Stimulated activated CD4-positive, alpha-beta T cell treated with anti-CD3 and anti-CD28 coated beads, Interleukin-12 subunit alpha, Interleukin-12 subunit beta, amount 100 ng/mL, for 24 hours (primary cell): ENCODE data around the gene NECTIN4.
A peak's percentile ranks its signal among the peaks of the same experiment; 100 is the strongest.
"Not testable (repeated sequence)": the region's sequence is repeated elsewhere in the genome, so short reads cannot be mapped to it uniquely, and the experiment has no call there.

Experiments used
- DNase-seq, 2 experiments: peaks; one replicate each; pipeline ENCODE4 v3.0.0-alpha.2; 2020; ENCODE audit warnings: low read depth in 2 of 2

NECTIN4 gene

GRCh38 chr1:161082996-161083747 lies 6.2 kb downstream of the NECTIN4 start:
- DNase-seq = no peak

- DNase-seq = no peak
These were observed 6.9 kb downstream of the NECTIN4 start for GRCh38 chr1:161082483-161082882.

GRCh38 chr1:161081519-161081918 lies 7.8 kb downstream of the NECTIN4 start:
- no peak for DNase-seq

- DNase-seq = no peak
These were observed 8.6 kb downstream of the NECTIN4 start for GRCh38 chr1:161080441-161081405.

GRCh38 chr1:161079436-161080110 lies 9.8 kb downstream of the NECTIN4 start:
- no peak for DNase-seq

- DNase-seq = no peak
These were observed 11.9 kb downstream of the NECTIN4 start for GRCh38 chr1:161077426-161077825.

GRCh38 chr1:161076410-161076809 lies 12.9 kb downstream of the NECTIN4 start:
- DNase-seq = no peak

GRCh38 chr1:161074676-161075368 lies 14.5 kb downstream of the NECTIN4 start:
- no peak for DNase-seq

GRCh38 chr1:161073474-161074121 lies 15.8 kb downstream of the NECTIN4 start:
- DNase-seq = no peak

- DNase-seq = no peak
These were observed 16.5 kb downstream of the NECTIN4 start for GRCh38 chr1:161072751-161073449.

GRCh38 chr1:161071886-161072371 lies 17.4 kb downstream of the NECTIN4 start:
- DNase-seq = no peak

GRCh38 chr1:161070761-161071160 lies 18.6 kb downstream of the NECTIN4 start:
- DNase-seq = no peak

GRCh38 chr1:161069731-161070270 lies 19.6 kb downstream of the NECTIN4 start, which contains the start of gene ARHGAP30:
Gene ARHGAP30 (minus strand): TSS chr1:161069891. CDS start chr1:161069624, 267 bp downstream.
- DNase-seq = peak; percentile 64 to 75

- DNase-seq = no peak
These were observed 20.1 kb downstream of the NECTIN4 start for GRCh38 chr1:161069241-161069640.

- DNase-seq = peak; percentile 55 to 79
These were observed 20.8 kb downstream of the NECTIN4 start for GRCh38 chr1:161068306-161069234.

- no peak for DNase-seq
These were observed 22.7 kb downstream of the NECTIN4 start for GRCh38 chr1:161066694-161067093.

- not testable (repeated sequence) for DNase-seq
These were observed 23.7 kb downstream of the NECTIN4 start for GRCh38 chr1:161065681-161066080.

GRCh38 chr1:161063936-161064335 lies 25.4 kb downstream of the NECTIN4 start:
- not testable (repeated sequence) for DNase-seq

- DNase-seq = no peak
These were observed 27.9 kb downstream of the NECTIN4 start for GRCh38 chr1:161061419-161061818.
